GM12873 (cell line): Measurements from ENCODE around the gene EGFL7.

Experiments
- TF ChIP-seq, protein P1 (sequence below): IDR thresholded peaks from 2 replicates; pipeline ENCODE4 v1.5.1; 2012; ENCODE audit warnings: low read depth, mild to moderate bottlenecking, moderate library complexity, low read length, control low read depth; ENCODE audit not compliant: insufficient read depth; ENCODE audit errors: missing control alignments

Gene EGFL7

GRCh38 chr9:136687721-136688223 is 25.1 kb downstream of the EGFL7 start:
- TF ChIP-seq, protein P1, sequence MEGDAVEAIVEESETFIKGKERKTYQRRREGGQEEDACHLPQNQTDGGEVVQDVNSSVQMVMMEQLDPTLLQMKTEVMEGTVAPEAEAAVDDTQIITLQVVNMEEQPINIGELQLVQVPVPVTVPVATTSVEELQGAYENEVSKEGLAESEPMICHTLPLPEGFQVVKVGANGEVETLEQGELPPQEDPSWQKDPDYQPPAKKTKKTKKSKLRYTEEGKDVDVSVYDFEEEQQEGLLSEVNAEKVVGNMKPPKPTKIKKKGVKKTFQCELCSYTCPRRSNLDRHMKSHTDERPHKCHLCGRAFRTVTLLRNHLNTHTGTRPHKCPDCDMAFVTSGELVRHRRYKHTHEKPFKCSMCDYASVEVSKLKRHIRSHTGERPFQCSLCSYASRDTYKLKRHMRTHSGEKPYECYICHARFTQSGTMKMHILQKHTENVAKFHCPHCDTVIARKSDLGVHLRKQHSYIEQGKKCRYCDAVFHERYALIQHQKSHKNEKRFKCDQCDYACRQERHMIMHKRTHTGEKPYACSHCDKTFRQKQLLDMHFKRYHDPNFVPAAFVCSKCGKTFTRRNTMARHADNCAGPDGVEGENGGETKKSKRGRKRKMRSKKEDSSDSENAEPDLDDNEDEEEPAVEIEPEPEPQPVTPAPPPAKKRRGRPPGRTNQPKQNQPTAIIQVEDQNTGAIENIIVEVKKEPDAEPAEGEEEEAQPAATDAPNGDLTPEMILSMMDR = no peak

DNA sequence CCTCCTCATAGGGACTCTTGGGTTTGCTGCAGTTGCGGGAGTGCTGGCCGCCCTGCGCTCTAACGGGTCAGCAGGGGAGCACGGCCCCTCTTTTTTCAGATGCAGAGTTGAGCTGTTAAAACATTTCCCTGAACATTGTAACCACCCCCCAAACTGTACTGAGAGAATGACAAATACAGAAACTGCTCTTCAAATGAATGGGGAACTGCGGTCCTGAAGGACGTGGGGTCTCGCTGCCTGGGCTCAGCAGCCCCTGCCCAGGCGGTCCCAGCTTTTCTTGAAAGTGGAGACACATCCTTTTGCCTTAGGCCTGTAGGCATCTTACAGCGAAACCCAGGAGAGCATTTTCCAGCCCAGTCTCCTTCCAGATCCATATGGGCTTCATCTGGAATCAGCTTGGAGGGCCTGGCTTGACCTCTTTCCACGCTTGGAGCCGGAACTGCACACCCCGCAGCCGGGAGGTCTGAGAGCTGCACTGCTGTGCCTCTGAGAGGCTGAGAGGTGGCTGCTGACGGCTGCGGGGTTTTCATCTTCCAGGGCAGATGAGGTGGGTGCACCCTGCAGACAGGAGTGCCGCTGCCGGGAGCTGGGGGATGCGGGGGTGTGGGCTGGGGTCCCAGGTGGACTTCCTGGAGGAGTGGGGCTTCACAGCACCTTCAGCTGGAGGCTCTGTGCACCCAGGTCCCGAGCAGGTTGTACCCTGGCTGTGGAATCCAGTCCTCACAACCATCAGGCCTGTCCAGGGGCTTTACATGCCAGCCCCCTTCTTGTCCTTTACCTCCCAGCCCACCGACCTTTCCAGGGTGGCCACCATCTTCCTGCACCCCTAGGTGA is 25.8 kb downstream of the EGFL7 start:
- TF ChIP-seq, protein P1 = no peak

GRCh38 chr9:136689108-136689460 is 26.4 kb downstream of the EGFL7 start:
- TF ChIP-seq, protein P1 = no peak

DNA sequence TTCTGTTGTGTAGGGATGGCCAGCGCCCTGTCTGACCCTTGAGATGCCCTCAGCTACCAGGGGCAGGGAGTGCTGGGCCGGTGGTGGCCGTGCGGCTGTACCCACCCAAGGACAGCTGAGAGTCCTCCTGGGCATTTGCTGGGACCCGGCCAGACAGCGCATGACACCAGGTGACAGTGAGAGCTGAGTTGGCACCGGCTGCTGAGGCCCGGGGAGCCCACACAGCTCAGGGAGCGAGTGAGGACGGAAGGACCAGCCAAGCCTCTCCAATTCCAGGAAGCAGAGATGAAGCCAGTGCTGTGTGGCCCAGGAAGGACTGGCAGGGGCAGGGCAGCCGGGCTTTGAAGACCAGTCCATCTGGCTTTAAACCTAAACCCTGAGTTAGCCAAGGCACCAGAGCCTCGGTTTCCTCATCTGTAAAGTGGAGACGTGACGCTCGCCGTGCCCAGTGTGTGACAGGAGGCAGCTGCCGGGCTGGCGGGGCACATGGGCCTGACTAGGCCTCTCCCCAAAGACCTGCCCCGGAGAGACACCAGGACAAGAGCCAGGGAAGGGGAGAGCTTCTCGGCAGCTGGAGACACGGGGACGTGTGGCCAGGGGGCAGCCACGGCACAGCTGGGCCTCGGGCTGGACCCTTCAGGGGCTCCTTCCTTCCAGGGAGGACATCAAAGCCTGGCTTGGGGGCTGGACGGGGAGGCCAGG is 27.5 kb downstream of the EGFL7 start:
- TF ChIP-seq, protein P1 = no peak

GRCh38 chr9:136690806-136691261 is 28.1 kb downstream of the EGFL7 start:
- TF ChIP-seq, protein P1 = no peak

DNA sequence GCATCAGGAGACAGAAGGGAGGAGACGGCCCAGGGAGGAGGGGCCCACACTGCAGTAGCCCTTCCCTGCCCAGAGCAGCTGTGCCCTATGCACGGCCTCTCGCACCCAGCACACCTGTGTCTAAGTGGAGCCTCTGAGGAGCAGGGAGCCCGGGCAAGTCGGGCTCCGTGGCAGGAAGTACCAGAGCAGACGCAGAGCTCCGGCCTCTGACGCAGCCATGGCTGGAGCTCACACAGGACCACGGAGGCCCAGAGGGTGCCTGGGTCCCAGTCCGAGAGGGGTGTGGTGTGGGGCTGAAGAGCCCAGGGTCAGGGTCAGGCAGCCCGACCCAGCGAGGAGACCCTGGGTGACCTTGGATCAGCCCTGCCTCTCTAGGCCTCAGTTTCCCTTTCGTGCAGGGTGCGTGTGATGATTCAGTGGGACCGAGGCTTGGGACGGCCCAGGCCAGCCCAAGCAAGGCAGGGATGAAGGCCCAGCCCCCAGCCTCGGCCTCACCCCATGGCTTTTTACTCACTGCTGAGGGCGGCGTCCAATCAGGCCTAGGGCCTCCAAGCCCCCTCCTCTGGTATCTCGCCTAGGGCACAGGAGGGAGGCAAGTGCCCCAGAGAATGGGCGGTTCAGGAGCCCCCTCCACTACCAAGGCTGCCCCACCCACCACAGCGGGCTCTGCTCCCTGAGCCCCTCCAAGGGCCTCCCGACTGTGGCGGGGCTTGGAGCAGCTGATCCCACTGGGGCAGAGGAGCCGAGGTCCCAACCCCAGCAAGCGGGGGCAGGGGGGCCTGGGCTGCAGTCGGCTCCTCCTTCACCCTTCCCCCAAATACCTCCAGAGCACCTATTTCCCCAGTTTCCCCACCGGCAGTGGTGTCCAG is 28.8 kb downstream of the EGFL7 start:
- TF ChIP-seq, protein P1 = no peak
